RWPE1 (cell line): Measurements from ENCODE around the gene NAP1L1.
"Not testable (repeated sequence)": the region's sequence is repeated elsewhere in the genome, so short reads cannot be mapped to it uniquely, and the experiment has no call there.

Experiments used
- CTCF ChIA-PET: fragments of 350-600 bp; sonication (Branson Sonifier 250); formaldehyde crosslinking; extraction: SDS; loops from one replicate; lab custom pipeline; 2021; lab: Yijun Ruan, JAX
- POLR2A ChIA-PET: fragments of 400-600 bp; formaldehyde crosslinking; extraction: SDS; loops from one replicate; lab custom pipeline; 2020; ENCODE audit warnings: antibody characterized with exemption; ENCODE audit not compliant: low non-redundant PET; lab: Yijun Ruan, JAX
- DNase-seq: peaks from one replicate; pipeline ENCODE4 v3.0.0; 2012; ENCODE audit warnings: low spot score
- H3K27ac ChIP-seq: fragments of 450-650 bp; 2 replicates; pipeline ENCODE4 v1.5.1; 2017
- CTCF ChIP-seq: fragments of 450-650 bp; conservative IDR thresholded peaks from 2 replicates; pipeline ENCODE4 v1.5.1; 2017; ENCODE audit warnings: low read depth, mild to moderate bottlenecking

The NAP1L1 gene

DNA sequence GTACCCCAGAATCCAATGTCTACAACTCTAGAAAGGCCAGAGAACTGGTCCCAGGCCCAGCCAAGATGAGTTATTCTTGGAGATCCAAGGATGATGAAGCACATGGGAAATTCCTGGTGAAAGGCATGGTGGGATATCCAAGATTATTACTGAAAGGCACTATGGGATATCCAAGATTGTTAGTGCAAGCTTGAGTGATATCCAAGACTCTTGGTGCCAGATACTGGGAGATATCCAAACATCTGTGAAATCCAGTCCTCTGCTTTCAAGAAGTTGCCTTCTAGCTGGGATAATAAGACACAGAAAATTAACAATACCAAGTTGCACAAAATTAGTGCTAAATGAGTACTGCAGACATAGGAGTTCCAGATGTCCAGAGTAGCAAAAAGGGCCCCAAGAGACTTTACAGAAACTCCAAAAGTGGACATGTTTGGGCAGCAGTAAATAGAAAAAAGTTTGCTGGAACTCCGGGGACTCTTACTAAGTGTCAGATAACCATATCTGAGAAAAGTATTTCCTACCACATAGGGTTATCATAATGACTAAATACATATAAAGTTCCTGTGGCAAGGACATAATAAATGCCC, 87.5 kb downstream of the NAP1L1 start:
- no peak for DNase-seq
- ChIA-PET CTCF (interaction anchor here (0.5 kb wide), 1 partner anchor 87 kb away, joined by 5 read pairs; no protein-coding TSS in a partner anchor), POLR2A (no interaction called here)
- TF ChIP-seq CTCF, result no peak
- no peak overlapping the region for H3K27ac ChIP-seq

DNA sequence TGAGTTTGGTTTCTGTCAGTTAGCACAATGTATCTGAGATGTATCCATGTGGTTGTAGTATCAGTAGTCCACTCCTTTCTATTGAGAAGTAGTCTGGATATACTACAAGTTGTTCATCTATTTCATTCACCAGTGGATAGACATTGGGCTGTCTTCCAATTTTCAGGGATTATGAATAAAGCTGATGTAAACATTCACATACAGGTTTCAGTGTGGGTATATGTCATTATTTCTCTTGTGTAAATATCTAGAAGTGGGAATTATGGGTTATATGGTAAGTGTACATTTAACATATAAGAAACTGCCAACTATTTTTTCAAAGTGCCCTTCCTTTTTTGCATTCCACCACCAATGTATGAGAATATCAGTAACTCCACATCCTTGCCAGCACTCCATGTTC, 88.8 kb downstream of the NAP1L1 start:
- TF ChIP-seq CTCF, result no peak
- H3K27ac ChIP-seq, result no peak overlapping the region
- ChIA-PET CTCF (interaction anchor here (0.8 kb wide), 1 partner anchor 364 kb away, joined by 3 read pairs; no protein-coding TSS in a partner anchor), POLR2A (no interaction called here)
- DNase-seq, result no peak

DNA sequence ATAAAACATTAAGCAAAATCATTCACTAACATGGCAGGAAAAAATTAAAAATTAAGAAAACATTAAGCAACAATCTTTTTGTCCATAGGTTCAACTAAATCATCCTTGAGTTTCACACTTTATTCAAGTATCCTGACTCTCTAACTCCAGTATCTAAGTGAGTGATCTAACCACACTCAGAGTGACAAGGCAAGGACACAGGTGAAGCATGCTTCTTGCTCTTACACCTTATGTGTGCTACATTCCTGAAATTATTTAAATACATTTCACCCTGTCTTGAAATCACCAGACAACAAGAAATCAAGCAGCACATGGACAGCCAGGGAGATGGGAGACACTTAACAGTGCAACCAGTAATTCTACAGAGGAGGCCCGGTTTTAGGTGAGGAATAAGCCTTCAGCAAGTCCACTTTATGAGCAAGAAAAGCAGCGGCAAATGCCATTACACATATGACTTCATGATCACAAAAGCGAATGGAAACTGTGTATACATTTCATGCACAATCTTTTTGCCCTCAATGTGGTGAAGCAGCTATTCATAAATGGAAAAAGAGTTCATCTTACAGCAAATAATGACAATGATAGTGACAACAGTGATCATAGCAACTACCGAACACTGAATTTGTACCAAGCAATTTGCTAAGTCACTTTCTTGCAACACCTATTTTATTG, 90.3 kb downstream of the NAP1L1 start:
- H3K27ac ChIP-seq, result no peak overlapping the region
- POLR2A ChIA-PET, result no interaction called here
- CTCF ChIA-PET, result no interaction called here

GRCh38 chr12:75991753-75992152, 92.7 kb downstream of the NAP1L1 start:
- TF ChIP-seq CTCF, result no peak
- H3K27ac ChIP-seq, result no peak overlapping the region
- no peak for DNase-seq
- ChIA-PET CTCF (interaction anchor here (0.6 kb wide), 2 partner anchors 21 to 564 kb away, joined by 3 to 5 read pairs; no protein-coding TSS in a partner anchor), POLR2A (no interaction called here)

More for the DNA sequence above, 90.3 kb downstream of the NAP1L1 start:
- no peak for TF ChIP-seq CTCF
- no peak for DNase-seq

DNA sequence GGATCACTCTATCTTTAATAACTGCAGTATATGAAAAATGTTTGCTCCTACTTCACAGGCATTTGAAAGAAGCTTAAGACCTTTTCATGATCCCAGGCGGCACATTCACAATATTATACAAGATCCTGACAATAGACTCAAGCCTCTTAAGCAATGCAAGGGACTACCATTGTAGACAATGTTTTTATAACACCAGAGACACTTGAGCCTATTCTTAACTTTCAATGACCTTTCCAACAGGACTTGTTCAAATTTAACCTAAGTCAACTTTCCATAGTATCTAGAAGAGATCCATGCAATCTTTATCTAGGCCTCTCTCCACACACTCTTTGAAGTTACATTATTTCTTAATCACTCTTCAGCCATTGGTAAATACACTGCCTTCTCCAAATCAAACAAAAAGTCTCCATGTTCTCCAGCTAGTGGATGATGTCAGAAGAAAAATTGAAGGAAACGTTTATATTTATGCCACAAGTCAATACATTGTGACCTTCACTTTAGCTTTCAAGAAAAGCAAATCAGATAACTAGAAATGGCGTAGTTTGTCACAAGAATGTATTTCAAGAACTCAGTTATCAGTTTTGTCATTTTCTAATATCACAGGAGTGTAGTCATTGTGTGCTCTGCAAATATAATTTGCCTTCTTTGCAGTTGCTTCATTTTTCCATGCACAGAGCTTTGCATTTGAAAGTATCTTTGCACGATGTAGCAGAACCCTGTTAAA, 94.1 kb downstream of the NAP1L1 start:
- no peak overlapping the region for H3K27ac ChIP-seq
- TF ChIP-seq CTCF, result no peak
- CTCF ChIA-PET, result interaction anchor here (0.6 to 1.2 kb wide), 2 partner anchors 12 to 44 kb away, joined by 3 to 4 read pairs; no protein-coding TSS in a partner anchor
- POLR2A ChIA-PET, result no interaction called here
- no peak for DNase-seq

GRCh38 chr12:75987709-75988108, 96.8 kb downstream of the NAP1L1 start:
- CTCF ChIA-PET, H3K27ac ChIP-seq, DNase-seq, POLR2A ChIA-PET: not testable (repeated sequence)
